Skin epidermis (tissue), 12 donors: ENCODE results near the gene EIPR1.

Experiments
- H3K27ac ChIP-seq, 21 experiments: fragments of 200-600 bp; sonication (generic) in 11 of 21; one replicate each; pipeline ENCODE4 v1.5.0; 2020; ENCODE audit warnings: mild to moderate bottlenecking in 3 of 21, inconsistent platforms in 2 of 21, moderate library complexity in 2 of 21
- H3K4me3 ChIP-seq, 7 experiments: fragments of 200-600 bp; sonication (generic) in 2 of 7; one replicate each; pipeline ENCODE4 v1.5.0; 2020; ENCODE audit warnings: inconsistent platforms in 2 of 7, mild to moderate bottlenecking in 2 of 7, moderate library complexity in 1 of 7

EIPR1 gene

DNA sequence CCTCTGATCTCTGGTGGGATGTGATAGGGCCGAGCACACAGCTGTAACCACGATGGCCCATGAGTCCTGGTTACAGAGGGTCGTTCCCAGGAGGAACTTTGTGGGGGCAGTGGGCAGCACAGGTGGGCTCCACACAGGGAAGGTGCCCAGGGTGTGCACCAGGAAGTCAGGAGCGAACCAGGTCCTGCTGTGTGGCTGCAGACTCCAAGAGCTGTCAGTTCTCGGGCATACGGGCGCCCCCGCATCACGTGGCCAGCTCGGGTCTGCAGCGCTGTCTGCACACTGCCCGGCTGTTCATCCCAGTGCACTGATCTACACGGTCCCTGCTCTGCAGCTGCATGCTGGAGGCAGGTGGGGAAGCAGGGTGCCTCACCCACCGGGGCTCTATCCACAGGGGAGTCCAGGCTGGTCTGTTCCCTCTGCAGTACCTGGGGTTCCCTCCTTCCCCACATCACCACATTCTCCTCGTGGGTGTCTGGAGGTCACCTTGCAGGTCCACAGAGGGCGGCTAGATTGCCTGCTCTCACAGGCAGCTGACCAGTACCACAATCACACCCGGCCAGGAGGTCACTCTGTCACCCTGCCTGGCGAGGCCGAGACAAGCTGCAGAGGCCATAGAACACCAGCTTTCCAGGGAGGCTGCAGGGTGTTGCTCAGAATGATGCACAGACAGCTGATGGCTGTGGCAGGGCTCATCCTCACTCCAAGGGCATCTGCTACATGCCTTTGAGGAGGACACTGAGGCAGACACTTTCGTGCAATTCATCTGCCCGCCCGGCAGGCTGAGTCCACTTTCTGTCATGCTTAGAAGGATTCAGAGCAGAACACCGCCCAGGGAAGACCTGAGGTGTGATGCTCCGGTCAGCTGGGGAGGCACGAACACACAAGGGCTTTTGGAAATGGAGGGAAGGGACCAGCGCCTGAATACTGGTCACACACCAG is 202.7 kb downstream of the EIPR1 start:
- Histone ChIP-seq H3K27ac (no peak overlapping the region), H3K4me3 (no peak overlapping the region)

DNA sequence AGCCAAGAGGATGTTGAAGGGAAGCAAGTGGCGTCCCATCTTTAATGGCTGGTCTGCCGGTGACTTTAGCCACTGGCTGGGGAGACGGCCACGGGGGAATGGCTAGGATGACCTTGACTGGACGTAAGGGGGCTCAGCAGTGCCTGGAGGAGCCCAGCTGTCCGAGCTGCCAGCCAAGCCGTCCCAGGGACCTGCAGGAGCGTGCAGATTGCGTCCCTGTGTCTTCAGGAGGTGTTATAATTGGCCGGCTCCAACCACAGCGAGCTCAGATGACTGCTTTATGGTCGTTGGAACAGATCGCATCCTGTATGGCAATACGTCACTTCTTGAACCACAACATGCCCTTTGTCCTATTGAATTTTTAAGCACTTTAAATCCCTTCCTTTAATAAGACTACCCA is 204.6 kb downstream of the EIPR1 start:
- Histone ChIP-seq H3K27ac (peak overlapping the region in 4 of 21 experiments; percentile 46 to 66 (median 60)), H3K4me3 (no peak overlapping the region)

DNA sequence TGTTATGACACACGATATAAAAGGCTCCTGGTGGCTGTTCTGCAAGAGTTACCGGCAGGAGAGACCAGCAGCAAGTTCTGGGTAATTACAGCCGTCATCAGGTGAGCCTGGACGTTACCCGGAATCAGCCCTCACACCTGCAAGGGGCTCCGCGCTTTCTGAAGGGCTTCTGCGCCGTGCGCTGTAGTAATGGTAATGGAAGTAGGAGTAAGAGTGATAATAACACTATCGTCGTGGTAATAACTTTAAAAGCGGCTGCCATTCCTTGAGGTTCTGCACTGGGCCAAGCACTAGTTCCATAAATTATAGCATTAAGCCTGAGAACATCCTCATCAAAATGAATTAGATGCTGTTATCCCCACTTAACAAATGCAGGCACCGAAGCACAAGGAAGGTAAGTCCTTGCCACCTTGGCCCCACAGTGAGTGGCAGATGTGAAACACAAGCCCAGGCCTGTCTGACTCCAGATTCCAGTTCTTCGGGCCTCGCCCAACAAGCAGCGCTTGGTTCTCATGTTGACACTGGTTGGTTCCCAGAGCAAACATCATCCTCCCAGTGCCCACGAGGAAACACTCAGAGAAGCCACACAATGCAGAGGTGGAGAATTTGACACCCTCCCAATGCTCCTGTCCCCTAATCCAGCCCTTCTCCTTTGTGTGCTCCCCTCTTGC is 205.2 kb downstream of the EIPR1 start:
- Histone ChIP-seq H3K4me3 (no peak overlapping the region), H3K27ac (peak overlapping the region in 6 of 21 experiments; percentile 32 to 66 (median 51))

GRCh38 chr2:3171564-3172264 is 205.9 kb downstream of the EIPR1 start:
- H3K27ac ChIP-seq: peak overlapping the region in 4 of 21 experiments; percentile 32 to 55 (median 45)
- no peak overlapping the region for H3K4me3 ChIP-seq

- H3K27ac ChIP-seq: no peak overlapping the region
- H3K4me3 ChIP-seq: no peak overlapping the region
Observed at GRCh38 chr2:3170792-3171455, 206.7 kb downstream of the EIPR1 start.

- no peak overlapping the region for H3K4me3 ChIP-seq
- H3K27ac ChIP-seq: no peak overlapping the region
Observed at GRCh38 chr2:3169106-3169870, 208.3 kb downstream of the EIPR1 start.

DNA sequence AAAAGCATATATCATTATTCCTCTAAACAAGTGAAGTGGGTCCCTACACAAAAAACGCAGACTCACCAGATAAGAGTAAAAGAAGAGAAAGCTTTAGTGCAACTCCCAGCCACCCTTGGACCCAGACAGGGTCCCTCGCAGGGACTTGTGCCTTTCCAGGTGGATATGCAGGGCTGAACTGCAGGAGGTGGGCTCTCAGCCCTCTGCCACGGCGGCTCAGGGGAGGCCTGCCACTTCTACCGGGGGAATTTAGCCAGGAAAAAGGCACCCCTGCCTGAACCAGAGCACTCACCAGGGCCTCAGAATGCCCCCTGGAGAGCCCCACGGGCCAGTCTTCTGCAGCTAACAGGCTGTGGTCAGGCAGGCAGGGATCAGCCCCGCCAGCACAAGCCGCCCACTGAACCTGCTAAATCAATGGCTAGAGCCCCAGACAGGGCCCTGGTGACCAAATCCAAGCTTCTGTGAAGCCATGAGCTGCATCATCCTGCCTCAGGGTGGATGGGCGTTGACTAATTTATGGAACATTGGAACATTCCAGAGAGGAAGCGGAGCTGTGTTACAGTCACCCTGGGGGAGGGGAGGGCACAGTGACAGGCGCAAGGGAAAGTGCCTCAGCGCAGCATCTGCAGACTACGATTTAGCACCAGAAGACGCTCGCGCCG is 209.3 kb downstream of the EIPR1 start:
- H3K4me3 ChIP-seq: no peak overlapping the region
- peak overlapping the region in 1 of 21 experiments; percentile 44 for H3K27ac ChIP-seq

- H3K27ac ChIP-seq: no peak overlapping the region
- no peak overlapping the region for H3K4me3 ChIP-seq
Observed at GRCh38 chr2:3163401-3163800, 214.2 kb downstream of the EIPR1 start.

DNA sequence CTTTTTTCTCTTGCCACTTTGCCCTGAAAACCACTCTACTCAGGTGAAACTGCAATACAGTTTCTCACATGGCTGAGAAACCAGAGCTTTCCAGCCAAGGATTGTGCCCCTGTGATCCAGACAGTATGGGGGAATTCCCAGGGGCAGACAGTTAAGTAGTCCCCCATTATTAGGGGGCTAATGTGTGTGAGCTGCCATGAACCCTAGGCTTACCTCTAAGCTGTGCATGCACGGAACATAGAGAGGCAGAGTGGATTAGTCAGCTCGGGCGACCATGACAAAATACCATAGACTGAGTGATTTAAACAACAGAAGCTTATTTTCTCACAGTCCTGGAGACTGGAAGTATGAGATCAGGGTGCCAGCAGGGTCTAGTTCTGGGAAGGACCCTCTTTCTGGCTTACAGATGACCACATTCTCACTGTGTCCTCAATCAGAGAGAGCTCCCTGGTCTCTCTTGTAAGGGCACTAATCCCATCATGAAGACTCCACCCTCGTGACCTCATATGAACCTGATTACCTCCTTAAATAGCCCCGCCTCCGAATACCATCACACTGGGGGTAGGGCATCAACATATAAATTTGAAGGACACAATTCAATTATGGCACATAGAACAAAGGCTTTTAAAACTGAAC is 215.1 kb downstream of the EIPR1 start:
- Histone ChIP-seq H3K27ac (no peak overlapping the region), H3K4me3 (no peak overlapping the region)

DNA sequence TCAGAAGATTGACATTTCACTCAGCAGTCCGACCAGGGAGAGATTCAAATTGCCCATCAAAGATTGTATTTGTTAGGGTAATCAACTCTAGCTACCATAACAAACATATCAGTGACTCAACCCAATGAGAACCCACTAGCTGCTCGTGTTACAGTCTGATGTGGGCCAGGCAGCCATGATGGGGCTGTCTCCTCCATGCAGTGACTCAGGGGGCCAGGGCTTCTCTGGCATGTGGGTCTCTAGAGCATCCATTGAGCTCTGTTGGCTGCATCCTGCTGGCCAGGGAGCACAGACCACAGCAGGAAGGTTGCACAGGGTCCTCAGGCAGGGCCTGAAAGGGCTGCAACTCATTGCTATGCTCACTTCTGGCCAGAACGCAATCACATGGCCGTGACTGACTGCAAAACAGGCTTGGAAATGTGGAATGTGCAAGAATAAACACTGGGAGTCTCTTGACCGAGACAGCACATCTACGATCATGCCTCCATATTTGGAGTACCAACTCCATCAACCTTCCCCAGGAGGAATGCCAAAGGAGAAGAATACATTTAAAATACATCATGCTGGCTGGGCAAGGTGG is 216.8 kb downstream of the EIPR1 start:
- H3K4me3 ChIP-seq: no peak overlapping the region
- no peak overlapping the region for H3K27ac ChIP-seq

DNA sequence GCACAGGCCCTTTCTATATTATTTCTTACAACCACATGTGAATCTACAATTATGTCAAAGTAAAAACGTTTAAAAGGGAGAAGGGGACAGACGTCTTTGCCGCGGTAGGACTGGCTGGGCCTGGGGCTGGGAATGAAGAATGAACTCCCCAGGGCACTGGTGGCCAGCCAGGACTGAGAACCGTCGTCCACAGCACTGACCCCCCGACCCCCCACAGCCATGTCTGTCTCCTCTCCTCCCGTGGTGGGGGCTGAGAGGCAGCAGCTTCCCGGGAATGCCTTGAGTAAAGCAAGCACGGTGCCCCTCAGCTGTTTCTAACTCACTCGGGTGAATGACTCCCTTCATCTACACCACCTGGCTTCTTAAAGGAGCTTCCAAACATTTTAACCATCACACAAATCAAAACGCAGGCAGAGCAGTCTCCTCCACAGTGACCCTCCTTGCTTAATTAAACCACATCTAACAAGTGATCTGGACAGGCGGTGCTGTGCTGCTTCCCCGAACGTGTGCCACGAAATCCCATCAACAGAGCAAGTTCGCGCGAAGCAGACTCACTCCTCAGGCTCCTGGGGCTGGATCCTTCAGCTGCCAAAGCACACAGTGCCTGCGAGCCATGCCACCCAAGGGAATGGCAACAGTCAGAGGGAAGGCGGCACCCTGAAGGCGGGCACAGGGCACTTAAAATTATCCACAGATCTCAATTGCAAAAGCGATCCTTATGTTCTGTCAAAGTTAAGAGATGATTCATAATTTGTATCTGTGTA is 217.7 kb downstream of the EIPR1 start:
- no peak overlapping the region for H3K4me3 ChIP-seq
- H3K27ac ChIP-seq: no peak overlapping the region

GRCh38 chr2:3154700-3155099 is 222.9 kb downstream of the EIPR1 start:
- Histone ChIP-seq H3K27ac (no peak overlapping the region), H3K4me3 (no peak overlapping the region)

GRCh38 chr2:3154146-3154545 is 223.5 kb downstream of the EIPR1 start:
- H3K4me3 ChIP-seq: no peak overlapping the region
- H3K27ac ChIP-seq: no peak overlapping the region

GRCh38 chr2:3151153-3151918 is 226.3 kb downstream of the EIPR1 start:
- H3K27ac ChIP-seq: no peak overlapping the region
- no peak overlapping the region for H3K4me3 ChIP-seq

DNA sequence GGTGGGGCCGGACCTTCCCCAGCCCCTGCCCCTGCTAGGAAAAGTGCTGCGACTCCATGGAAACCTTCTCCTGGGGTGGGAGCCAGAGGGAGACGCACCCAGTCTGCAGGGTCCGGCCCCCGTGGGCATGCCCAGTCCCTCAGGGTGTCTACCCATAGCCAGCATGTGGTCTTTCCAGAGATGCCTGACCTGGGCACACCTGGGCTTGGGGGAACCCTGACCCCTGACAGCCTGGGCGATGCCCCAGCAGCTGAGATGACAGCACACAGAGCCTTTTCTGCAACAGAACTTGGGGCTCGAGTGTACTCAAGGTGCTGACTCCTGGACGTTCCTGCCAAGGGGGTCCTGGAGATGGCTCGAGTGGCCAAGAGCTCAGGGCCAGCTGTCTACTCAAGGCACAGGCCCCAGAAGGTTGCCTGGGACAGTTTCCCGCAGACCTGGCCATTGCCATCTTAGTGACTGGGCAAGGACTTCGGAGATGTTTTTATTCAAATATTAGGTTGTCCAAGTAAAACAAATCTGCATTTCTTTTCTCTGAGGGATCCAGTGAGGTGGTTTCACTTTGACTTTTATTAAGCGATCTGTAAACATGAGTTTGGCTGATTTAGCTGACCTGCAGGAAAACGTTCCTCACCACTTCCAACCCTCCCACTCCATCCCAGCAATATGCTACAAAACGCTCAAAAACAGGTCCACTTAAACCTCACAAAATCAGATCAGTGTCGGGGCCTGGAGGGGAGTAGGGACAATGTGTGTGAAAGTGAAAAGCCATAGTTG is 228.0 kb downstream of the EIPR1 start:
- H3K27ac ChIP-seq: no peak overlapping the region

DNA sequence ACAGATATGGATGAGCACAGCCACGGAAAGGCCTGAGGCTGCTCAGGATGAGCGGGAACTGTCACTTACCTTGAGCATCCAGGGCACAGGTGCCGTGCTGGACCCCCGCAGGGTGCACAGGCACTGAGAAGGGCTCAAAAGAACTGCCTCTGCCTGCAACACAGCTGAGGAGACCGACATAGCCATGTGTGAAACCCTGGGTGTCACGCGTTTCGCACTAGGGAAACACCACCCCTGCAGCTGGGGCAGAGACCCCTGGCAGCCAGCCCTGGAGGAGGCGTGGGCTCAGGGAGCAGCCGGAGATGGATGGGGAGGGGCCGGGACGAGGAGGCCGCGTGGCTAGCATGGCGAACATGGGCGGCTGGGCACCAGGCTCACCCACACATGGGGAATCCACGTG is 228.9 kb downstream of the EIPR1 start:
- no peak overlapping the region for H3K27ac ChIP-seq

More for the DNA sequence above, 228.0 kb downstream of the EIPR1 start:
- H3K4me3 ChIP-seq: no peak overlapping the region

More for the DNA sequence above, 228.9 kb downstream of the EIPR1 start:
- H3K4me3 ChIP-seq: no peak overlapping the region
